Heart left ventricle (tissue), 13 donors: Measurements from ENCODE around the gene ZBTB7C.

Source experiments
- CTCF ChIP-seq, 12 donors: fragments of 200-600 bp; sonication (generic) in 4 of 12; IDR thresholded peaks; one replicate each; pipeline versions ENCODE4 v1.5.0 to v1.8.0; 2018 to 2022; ENCODE audit warnings: antibody characterized with exemption in 12 of 12, mild to moderate bottlenecking in 5 of 12
- POLR2A ChIP-seq, 2 donors: fragments of 450-650 bp; IDR thresholded peaks; one replicate each; pipeline ENCODE4 v1.6.1; 2017; ENCODE audit warnings: antibody characterized with exemption in 2 of 2, mild to moderate bottlenecking in 2 of 2, moderate library complexity in 2 of 2
- donor health status: ischemic (EF 13 %, LVEDD 7.1; RV severe dilation, severe dysfunction).
- donor health status: DM: no; HTN: yes; CAD: no.
- donor health status: DM: no; HTN: no; CAD: no.
- donor health status: ischemic (EF 25% LVEDD 6.9; RV normal size, moderate dysfunction).
- donor health status: ischemic (EF 25% LVEDD 5.7; RV mildly dilated, moderate dysfunction).
- donor health status: ischemic (EF 35%, LVEDD 5.7; RV mildly dilated, moderate dysfunction).
- donor health status: nonischemic (EF 11% LVEDD 7.7; RV severe dilation, severe dysfunction).
- donor health status: DM: yes; HTN: yes; CAD: no.
- donor health status: PGD.
- donor health status: ischemic (EF 29% LVEDD 5.4; RV normal size, mild dysfunction).
- donor health status: nonischemic (EF 23%, LVEDD 6.1; RV moderate dilation, normal function).

DNA sequence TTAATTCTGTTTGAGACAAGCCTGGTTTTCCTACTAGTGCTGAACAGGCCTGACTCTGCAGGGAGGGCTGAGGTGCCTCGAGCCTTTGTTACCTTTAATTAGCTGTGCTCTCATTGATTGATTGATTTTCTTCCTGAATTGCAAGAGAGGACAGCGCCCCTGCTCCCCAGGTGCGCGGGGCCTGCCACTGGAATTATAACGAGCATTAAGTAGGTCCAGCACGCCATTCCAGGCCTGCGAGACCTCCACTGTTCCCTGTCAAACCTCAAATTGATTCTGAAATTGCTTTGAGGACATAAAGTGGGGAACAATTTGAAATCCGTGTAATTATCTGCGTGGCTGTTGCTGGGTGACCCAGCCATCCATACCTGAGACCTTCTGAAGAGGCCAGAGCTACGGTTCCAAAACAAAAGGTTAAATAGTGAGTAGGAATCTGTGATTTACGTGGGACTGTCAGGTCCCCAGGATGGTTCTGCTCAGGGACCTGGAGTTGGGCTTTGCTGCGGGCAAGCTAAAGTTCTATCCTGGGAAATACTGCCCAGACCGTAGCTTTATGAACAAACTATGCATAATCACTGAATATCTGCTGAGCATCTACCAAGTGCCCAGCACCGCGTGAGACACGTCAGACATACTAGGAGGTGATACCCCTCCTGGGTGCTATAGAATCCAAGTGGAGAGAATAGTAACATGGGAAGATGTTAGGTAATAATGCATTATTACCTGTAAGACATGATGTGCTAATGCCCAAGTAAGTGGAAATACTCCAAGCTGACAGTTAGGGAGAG lies 104.1 kb downstream of the ZBTB7C start:
- no peak for TF ChIP-seq CTCF (IDR thresholded peaks at IDR 0.05)
- no peak for TF ChIP-seq POLR2A (IDR thresholded peaks at IDR 0.05)
